ENCODE data around the gene CUBN.
"Not testable (repeated sequence)": the region's sequence is repeated elsewhere in the genome, so short reads cannot be mapped to it uniquely, and the experiment has no call there.

CUBN gene

DNA sequence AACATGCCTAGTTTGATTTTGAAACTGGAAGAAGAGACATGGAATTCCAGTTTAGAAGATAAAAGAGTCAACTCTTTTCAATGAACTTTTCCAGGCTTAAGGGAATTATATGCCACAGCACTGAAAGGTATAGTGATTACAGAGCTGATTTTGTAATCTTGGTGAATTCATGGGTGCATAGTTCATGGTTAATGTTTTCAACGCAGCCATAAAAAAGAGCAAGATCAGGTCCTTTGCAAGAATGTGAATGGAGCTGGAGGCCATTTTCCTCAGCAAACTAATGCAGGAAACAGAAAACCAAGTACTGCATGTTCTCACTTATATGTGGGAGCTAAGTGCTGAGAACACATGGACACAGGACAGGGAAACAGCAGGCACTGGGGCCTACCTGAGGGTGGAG lies 94.2 kb downstream of the CUBN start:
- DNase-seq: no peak

DNA sequence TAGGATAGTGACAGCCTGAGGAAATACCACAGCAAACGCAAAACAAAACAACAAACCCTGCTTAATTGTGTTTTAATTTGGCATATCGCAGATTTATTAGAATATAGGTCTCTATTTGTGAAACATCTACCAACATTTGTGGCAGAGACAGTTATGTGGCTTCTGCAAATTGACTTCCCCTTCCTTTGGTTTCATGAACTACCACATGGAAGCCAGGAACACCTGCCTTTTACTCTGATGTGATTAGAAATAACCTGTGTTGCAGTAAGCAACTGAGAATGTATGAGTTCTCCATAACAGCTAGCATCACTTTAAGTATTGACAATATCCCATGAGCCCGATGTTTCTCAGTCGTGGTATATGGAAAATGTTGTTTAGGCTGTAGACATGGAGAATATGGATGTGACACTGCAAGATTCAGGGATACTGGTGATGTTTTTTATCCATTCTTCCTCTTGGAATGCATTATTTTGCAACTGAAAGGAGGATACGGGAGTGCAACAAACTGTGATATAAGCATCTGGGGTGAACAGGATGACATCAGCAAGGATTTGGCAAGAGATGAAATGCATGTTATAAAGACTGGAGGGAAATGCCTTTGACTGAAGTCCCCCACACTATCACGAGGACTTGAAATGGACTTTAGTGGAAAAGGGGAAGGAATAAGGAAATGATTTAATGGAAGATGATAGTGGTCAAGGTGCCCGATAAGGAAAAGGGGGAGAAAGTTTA lies 95.9 kb downstream of the CUBN start:
- no peak for DNase-seq

DNA sequence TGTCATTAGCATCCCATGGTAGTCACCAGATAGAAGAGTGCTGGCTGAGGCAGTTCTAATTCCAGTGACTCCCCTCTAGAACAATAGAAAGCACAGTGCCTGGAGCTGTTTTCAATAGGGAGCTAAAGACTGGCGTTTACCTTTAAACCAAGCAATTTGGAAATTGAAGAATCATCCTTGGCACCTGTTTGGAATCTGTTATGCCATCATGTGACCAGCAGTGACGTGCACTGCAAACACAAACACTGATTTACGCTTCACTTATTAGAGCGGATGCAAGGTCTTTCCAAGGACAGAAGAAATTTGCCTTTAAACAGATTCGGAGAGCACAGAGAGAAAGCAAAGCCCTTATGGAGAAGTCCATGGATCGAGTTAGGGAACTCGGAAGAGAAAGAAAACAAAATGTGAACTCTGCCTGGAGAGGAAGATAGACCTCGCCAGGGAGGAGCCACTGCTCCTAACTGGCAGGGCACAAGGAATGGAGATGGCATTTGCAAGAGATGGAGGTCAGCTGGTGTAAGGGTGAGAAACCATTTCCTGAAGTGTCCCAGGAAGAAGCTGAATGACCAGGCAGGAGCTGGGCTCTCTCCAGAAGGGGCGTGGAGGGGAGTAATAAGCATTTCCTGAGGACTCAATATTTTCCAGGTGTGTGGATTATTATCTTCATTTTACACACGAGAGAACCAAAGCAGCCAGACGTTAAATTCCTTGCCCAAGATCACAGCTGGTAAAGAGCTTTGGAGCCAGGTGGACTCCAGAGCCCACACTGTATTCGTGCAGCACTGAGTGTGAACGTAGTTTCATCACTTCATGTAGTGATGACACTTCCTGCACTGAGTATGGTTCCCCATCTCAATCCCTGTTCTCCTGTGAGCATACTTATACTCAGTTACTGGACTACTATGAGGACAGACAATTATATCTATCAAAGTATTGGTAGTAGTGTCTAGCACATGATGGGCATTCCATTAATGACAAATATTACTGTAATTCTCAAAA lies 97.7 kb downstream of the CUBN start:
- no peak for DNase-seq

- no peak for DNase-seq
Observed at GRCh38 chr10:17029581-17030271, 99.9 kb downstream of the CUBN start.

DNA sequence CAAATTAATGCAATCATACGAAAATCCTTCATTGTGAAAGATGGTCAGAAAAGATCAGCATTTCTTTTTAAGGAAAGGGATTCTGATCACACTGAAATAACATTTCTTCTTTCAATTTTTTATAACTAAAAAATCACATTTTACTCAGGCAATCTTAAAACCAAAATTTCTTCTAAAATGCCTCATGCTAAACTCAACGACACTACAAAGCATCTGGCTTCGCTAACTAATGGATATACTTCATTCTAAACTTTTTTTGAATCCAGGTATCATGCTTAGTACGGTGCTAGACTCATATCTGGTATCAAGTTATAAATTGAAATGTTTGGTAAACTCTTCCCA lies 100.4 kb downstream of the CUBN start:
- no peak for DNase-seq

- no peak for DNase-seq
Observed at GRCh38 chr10:17028798-17029197, 100.8 kb downstream of the CUBN start.

DNA sequence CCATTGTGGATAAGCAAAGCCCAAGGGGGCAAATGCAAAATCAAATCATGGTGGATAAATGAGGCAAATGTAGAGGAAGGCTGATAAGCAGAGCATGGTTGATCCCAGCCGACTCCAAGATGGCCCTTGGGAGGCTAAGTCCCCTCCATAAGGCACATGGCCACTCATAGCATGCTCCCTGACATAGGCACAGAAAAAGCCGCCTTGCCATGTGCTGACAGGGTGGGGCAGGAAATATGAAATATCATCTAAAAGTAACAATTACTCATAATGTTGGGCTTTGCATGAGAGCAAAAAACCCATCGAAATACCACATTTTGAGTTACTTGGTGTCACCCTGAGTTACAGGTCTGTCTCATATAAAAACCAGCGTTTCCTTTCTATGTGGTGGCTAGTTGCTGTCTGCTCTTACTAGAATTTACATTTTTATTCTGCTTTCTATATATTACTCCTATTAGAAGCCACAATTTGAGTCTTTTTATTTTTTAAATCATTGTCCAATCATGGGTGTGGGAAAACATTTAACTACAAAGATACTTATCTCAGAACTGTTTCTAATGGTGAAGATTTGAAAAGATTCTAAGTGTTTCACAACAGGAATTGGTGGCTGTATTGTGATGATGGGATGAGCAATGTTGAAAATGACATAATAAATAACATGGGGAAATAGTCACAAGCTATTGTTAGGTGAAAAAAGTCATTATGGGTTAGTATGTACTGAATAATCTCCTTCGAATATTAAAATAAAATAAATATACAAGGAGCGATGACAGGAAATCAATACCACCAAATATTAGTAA lies 102.7 kb downstream of the CUBN start:
- DNase-seq: no peak

DNA sequence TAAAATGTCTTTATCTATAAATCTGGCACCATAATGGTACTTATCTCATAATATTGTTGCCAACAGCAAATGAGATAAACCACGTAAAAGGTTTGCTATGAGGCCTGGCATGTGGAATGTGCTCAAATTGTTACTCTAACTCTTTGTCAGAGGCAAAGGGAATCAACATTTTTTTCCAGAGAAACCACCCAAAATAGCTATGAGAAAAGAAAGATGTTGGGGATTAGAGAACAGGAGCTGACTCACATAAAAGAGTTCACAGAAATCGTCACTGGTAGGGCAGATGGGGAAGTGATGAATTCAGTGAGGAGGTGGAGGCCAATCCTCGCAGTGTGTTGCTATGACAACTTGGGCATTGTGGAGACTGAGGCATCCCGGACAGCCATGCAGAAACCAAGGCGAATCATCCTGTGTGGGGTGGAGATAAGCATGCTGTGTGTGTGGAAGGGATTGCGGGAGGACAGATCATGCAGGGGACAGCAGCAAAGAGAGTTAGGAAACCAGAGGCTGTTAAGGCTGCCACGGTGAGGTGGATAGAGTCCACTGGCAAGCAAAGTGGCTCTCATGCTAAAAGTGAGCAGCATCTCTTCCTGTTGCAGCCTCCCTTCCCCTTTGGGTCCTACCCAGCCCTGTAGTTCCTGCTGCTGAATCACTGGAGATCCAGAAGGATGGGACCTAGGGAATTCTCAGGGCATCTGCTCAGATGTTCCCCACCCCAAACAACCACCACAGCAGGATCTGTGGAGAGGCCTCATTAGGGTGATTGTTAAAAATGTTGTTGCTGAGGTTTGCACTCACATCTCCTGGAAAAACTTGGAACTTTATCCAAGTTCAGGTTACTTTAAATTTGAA lies 103.9 kb downstream of the CUBN start:
- DNase-seq: no peak

DNA sequence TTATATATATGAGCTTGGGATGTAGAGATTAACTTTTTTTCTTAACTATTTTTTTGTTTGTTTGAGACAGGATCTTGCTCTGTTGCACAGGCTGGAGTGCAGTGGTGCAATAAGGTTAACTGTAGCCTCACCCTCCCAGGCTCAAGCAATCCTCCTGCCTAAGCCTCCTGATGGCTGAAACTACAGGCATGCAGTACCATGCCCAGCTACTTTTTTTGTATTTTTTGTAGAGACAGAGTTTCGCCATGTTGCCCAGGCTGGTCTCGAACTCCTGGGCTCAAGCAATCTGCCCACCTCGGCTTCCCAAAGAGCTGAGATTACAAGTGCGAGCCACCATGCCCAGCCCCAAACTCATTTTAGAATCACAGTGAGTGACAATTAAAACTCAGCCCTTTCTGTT lies 105.2 kb downstream of the CUBN start:
- no peak for DNase-seq

- no peak for DNase-seq
Observed at GRCh38 chr10:17023386-17024298, 106.0 kb downstream of the CUBN start.

DNA sequence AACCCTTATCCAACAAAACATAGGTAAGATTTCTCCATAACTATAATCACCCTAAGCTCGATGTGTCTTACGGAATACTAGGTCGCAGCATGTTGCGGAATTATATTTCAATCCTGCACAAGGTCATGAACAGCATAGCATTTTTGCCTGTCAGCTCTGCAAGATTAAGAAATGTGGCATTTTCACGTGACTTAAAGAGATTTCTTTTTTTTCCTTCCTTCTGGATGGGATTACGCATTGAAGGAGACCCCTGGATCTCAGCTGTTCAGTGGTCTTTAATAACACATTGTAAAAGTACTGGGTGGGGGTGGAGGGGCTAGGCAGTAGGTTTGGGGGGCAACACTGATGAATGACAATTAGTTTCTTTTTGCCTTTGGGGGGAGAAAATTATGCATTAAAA lies 106.7 kb downstream of the CUBN start:
- DNase-seq: no peak

GRCh38 chr10:17022466-17022825 lies 107.2 kb downstream of the CUBN start:
- no peak for DNase-seq

DNA sequence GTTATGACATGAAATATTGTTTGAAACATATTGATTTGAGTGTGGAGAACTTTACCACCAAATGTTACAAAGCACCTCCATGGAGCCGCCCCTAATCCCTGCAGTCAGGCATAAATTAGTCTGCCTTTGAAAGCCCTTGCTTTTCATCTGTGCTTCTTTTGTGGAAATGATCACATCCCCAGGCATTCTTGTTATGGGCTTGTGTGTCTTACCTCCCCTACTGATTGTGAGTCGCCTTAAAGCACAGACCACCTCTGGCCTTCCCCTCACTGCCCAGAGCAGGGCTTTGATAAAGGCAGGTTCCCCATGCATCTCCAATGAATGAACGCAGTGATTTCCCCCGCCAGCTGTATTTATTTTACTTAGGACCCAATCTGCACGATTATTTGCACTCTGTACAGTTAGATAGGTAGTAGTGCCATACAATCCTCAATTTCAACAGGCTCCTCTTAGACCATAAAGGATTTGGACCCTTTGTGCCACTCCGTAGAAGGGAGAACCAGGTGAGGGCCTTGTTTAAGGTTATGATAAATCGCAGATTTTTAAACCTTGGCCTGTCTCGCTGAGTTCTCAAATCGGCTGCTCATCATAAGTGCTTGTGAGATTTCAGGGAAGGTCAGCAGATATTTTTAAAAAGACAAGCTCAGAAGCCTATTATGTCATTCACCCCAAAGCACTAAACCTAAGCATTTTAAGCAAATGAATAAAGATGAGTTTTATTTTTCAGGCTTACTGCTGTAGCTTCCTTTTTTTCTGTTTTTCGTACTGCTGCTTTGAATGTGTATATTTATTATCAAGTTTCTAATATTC lies 107.8 kb downstream of the CUBN start:
- DNase-seq: no peak

GRCh38 chr10:17019696-17020095 lies 109.9 kb downstream of the CUBN start:
- no peak for DNase-seq

GRCh38 chr10:17013131-17013983 lies 116.3 kb downstream of the CUBN start:
- DNase-seq: not testable (repeated sequence)

DNA sequence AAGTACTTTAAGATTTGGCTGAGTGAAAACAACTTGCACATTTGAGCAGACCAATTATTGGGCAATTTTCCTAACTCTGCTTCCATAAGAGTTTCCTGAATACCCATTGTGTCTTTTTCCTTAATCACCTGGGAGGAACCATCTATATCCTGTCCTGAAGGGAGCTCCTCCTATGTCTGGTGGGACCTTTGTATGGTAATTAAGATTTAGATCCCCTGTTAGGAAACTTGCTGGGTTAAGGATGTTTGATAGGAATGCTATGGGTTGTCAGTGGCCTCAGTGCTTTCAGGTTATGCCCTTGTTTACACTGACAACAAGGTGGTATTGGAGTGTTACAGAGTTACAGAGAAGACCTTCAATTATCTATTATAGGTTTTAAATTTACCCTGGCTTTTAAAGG lies 116.9 kb downstream of the CUBN start:
- not testable (repeated sequence) for DNase-seq

DNA sequence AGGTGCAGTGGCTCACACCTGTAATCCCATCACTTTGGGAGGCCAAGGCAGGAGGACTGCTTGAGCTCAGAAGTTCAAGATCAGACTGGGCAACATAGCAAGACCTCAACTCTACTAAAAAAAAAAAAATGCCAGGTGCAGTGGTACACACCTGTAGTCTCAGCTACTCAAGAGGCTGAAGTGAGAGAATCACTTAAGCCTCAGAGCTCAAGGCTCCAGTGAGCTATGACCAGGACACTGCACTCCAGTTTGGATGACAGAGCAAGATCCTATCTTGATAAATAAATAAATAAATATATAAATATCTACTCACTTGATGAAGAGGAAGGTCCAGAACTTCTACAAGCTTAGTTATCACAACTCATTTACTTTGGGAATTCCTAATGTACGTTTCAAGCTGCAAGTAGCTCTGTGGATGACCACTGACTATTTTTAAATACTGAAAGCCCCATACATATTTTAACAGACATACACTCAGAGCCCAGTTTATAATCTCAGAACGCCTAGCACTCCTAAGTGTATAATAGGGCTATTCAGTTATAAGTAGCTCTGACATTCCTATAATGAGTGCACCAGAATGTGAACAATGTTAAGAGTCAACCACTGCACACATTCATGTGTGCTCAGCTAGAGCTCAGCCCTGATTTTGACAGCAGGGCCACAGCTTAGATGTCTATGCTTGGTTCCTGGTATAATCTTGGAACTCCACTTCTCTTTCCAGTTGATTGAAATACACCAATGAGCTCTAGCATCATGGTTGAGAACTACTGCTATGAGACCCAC lies 119.1 kb downstream of the CUBN start:
- DNase-seq: no peak

Data from right kidney (tissue), 1 donor.